OCI-LY3 (cell line): ENCODE results near the gene OXLD1.
A peak's percentile ranks its signal among the peaks of the same experiment; 100 is the strongest.

Experiments used
- H2AFZ ChIP-seq: fragments of 200-600, 300-600 bp; shearing (Covaris generic); 2 replicates; pipeline ENCODE4 v1.6.0; 2014; ENCODE audit warnings: antibody characterized with exemption, low read depth, low read length
- H3K27ac ChIP-seq: fragments of 200-600, 300-600 bp; sonication (generic); 2 replicates; pipeline ENCODE4 v1.5.1; 2014; ENCODE audit warnings: mild to moderate bottlenecking, low read length, moderate library complexity, mixed read lengths
- H3K27me3 ChIP-seq: fragments of 200-600, 300-600 bp; sonication (generic); 2 replicates; pipeline ENCODE4 v1.6.1; 2014; ENCODE audit warnings: low read depth, low read length, mixed read lengths
- H3K36me3 ChIP-seq: fragments of 200-600, 300-600 bp; sonication (generic); replicated peaks from 2 replicates; pipeline ENCODE3; 2014; ENCODE audit warnings: low read depth, low read length, mixed read lengths
- H3K4me1 ChIP-seq: fragments of 300-600, 200-600 bp; sonication (generic); 2 replicates; pipeline ENCODE4 v1.6.1; 2014; ENCODE audit warnings: low read length, mixed read lengths
- H3K4me2 ChIP-seq: fragments of 200-600, 300-600 bp; sonication (generic); 2 replicates; pipeline ENCODE4 v1.6.1; 2014; ENCODE audit warnings: low read length, mixed read lengths
- H3K4me3 ChIP-seq: fragments of 300-600, 200-600 bp; sonication (generic); 2 replicates; pipeline ENCODE4 v1.5.1; 2014; ENCODE audit warnings: antibody characterized with exemption, mild to moderate bottlenecking, low read length, moderate library complexity
- H3K79me2 ChIP-seq: fragments of 300-600, 200-600 bp; shearing (Covaris generic); 2 replicates; pipeline ENCODE4 v1.6.1; 2014; ENCODE audit warnings: mild to moderate bottlenecking, low read length, mixed read lengths
- H3K9ac ChIP-seq: fragments of 300-600, 200-600 bp; shearing (Covaris generic); 2 replicates; pipeline ENCODE4 v1.6.0; 2014; ENCODE audit warnings: mild to moderate bottlenecking, low read length, moderate library complexity
- H3K9me3 ChIP-seq: fragments of 200-600, 300-600 bp; shearing (Covaris generic); 2 replicates; pipeline ENCODE4 v1.6.1; 2014; ENCODE audit warnings: low read length, mixed read lengths; ENCODE audit not compliant: insufficient read depth
- H4K20me1 ChIP-seq: fragments of 200-600, 300-600 bp; sonication (generic); 2 replicates; pipeline ENCODE4 v1.6.1; 2016; ENCODE audit warnings: low read length, mixed read lengths; ENCODE audit not compliant: insufficient read depth
- CTCF ChIP-seq: fragments of 200-600, 300-600 bp; sonication (generic); IDR thresholded peaks from 2 replicates; pipeline ENCODE4 v1.5.1; 2014; ENCODE audit warnings: antibody characterized with exemption, low read length, low read depth
- EZH2phosphoT487 ChIP-seq: fragments of 200-600 bp; shearing (Covaris generic); IDR thresholded peaks from 2 replicates; pipeline ENCODE4 v1.6.1; 2018; ENCODE audit warnings: antibody characterized with exemption, mixed run types, low read depth

Gene OXLD1

GRCh38 chr17:81713004-81713555 lies 46.7 kb upstream of the OXLD1 start:
- H3K27ac ChIP-seq, result no peak overlapping the region
- TF ChIP-seq CTCF (no peak), EZH2phosphoT487 (no peak)
- peak overlapping the region; percentile 84 for H3K4me3 ChIP-seq
- H4K20me1 ChIP-seq, result peaks cover 5% of the 10 kb centered on the region; the same call in 1 of the 2 replicates
- H3K27me3 ChIP-seq, result no peaks in the 10 kb centered on the region
- H3K79me2 ChIP-seq, result peaks cover 26% of the 10 kb centered on the region
- H2AFZ ChIP-seq, result no peak overlapping the region
- peaks cover 10% of the 10 kb centered on the region for H3K36me3 ChIP-seq
- peak overlapping the region; percentile 97 for H3K4me2 ChIP-seq
- no peaks in the 10 kb centered on the region for H3K9me3 ChIP-seq
- peak overlapping the region; percentile 62 for H3K9ac ChIP-seq
- H3K4me1 ChIP-seq, result peaks cover 19% of the 10 kb centered on the region

DNA sequence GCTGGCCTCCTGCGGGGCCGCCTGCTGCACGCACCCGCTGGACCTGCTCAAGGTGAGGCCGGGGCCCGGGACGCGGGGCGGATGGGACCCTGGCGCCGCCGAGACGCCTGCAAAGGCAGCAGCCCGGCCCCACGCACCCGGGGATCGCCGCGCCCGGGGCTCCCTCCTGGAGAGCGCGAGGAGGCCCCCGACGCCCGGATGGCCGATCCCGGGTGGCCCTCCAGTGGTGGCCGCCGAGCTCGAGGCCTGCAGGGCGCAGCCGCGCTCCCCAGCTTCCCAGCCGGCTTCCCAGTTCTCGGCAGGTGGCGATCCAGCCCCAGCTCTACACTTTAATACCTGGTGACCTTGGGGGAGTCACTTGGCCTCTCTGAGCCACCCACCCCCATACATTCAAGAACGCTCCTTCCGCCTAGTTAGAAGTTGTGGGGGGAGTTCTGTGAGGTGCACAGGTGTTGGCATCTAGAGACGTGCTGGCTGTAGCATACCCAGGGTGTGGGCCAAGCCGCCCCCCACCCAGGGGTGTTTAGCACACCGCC lies 46.1 kb upstream of the OXLD1 start:
- H3K9ac ChIP-seq, result peak overlapping the region; percentile 62
- peaks cover 19% of the 10 kb centered on the region for H3K4me1 ChIP-seq
- peak overlapping the region; percentile 97 for H3K4me2 ChIP-seq
- H3K36me3 ChIP-seq, result peaks cover 10% of the 10 kb centered on the region
- peaks cover 26% of the 10 kb centered on the region for H3K79me2 ChIP-seq
- H2AFZ ChIP-seq, result no peak overlapping the region; the same call in 1 of the 2 replicates
- no peaks in the 10 kb centered on the region for H3K9me3 ChIP-seq
- no peak overlapping the region for H3K27ac ChIP-seq
- no peaks in the 10 kb centered on the region for H3K27me3 ChIP-seq
- no peak for TF ChIP-seq EZH2phosphoT487
- TF ChIP-seq CTCF, result no peak
- peaks cover 5% of the 10 kb centered on the region; the same call in 1 of the 2 replicates for H4K20me1 ChIP-seq
- H3K4me3 ChIP-seq, result peak overlapping the region; percentile 84

GRCh38 chr17:81711814-81712467 lies 45.5 kb upstream of the OXLD1 start, which contains the start of gene SLC25A10:
Gene SLC25A10, plus strand, starts transcription at chr17:81712284. Its CDS starts 143 bp downstream, at chr17:81712427.
- H3K4me2 ChIP-seq, result peak within 1 kb of the TSS; percentile 97
- TF ChIP-seq EZH2phosphoT487 (no peak), CTCF (no peak)
- no peak within 1 kb of the TSS; the same call in 1 of the 2 replicates for H2AFZ ChIP-seq
- peak within 1 kb of the TSS; percentile 62 for H3K9ac ChIP-seq
- peak within 1 kb of the TSS; percentile 84 for H3K4me3 ChIP-seq
- H3K9me3 ChIP-seq, result no peaks in the 10 kb centered on the region
- peaks cover 19% of the 10 kb centered on the region for H3K4me1 ChIP-seq
- no peaks in the 10 kb centered on the region for H3K27me3 ChIP-seq
- peaks cover 26% of the 10 kb centered on the region for H3K79me2 ChIP-seq
- peaks cover 5% of the 10 kb centered on the region; the same call in 1 of the 2 replicates for H4K20me1 ChIP-seq
- H3K36me3 ChIP-seq, result peaks cover 16% of the 10 kb centered on the region
- no peak within 1 kb of the TSS for H3K27ac ChIP-seq
